H9 (cell line): ENCODE data around the gene RHOJ. TPM values are rescaled to one million over a fixed set of nuclear protein-coding genes. Genes with fewer than 3 reads are reported as not detected.
A peak's percentile ranks its signal among the peaks of the same experiment; 100 is the strongest.

ENCODE experiments used
- DNase-seq: peaks from one replicate; pipeline ENCODE4 v3.0.0-alpha.2; 2017
- H2AFZ ChIP-seq: one replicate; pipeline ENCODE4 v1.6.1; 2013; ENCODE audit warnings: mild to moderate bottlenecking, low read length, control low read depth, moderate library complexity
- H2AK5ac ChIP-seq: 2 replicates; pipeline ENCODE4 v1.6.1; 2013; ENCODE audit warnings: low read length, control low read depth, mixed read lengths; ENCODE audit not compliant: insufficient read length
- H2BK120ac ChIP-seq: one replicate; pipeline ENCODE4 v1.6.1; 2013; ENCODE audit warnings: low read depth, mild to moderate bottlenecking, low read length, control low read depth, inconsistent platforms; ENCODE audit not compliant: poor library complexity, severe bottlenecking
- H2BK12ac ChIP-seq: 2 replicates; pipeline ENCODE4 v1.6.1; 2013; ENCODE audit warnings: low read length, control low read depth, mixed read lengths, low read depth; ENCODE audit not compliant: insufficient read length
- H2BK15ac ChIP-seq: 2 replicates; pipeline ENCODE4 v1.6.1; 2013; ENCODE audit warnings: low read depth, low read length, control low read depth
- H2BK20ac ChIP-seq: one replicate; pipeline ENCODE4 v1.6.1; 2013; ENCODE audit warnings: low read depth, mild to moderate bottlenecking, low read length, control low read depth, inconsistent platforms; ENCODE audit not compliant: poor library complexity, severe bottlenecking
- H2BK5ac ChIP-seq: 2 replicates; pipeline ENCODE4 v1.6.1; 2013; ENCODE audit warnings: low read length, control low read depth, mixed read lengths; ENCODE audit not compliant: insufficient read length
- H3K14ac ChIP-seq: 2 replicates; pipeline ENCODE4 v1.6.1; 2013; ENCODE audit warnings: low read length, control low read depth; ENCODE audit not compliant: insufficient read depth
- H3K18ac ChIP-seq: 2 replicates; pipeline ENCODE4 v1.6.1; 2013; ENCODE audit warnings: low read depth, mild to moderate bottlenecking, mixed read lengths, low read length, control low read depth; ENCODE audit not compliant: insufficient read length
- H3K23ac ChIP-seq: 2 replicates; pipeline ENCODE4 v1.6.1; 2013; ENCODE audit warnings: low read length, control low read depth, mixed read lengths, low read depth; ENCODE audit not compliant: insufficient read length
- H3K23me2 ChIP-seq: 2 replicates; pipeline ENCODE4 v1.6.1; 2013; ENCODE audit warnings: low read depth, mild to moderate bottlenecking, mixed read lengths, low read length, control low read depth; ENCODE audit not compliant: insufficient read length, poor library complexity, severe bottlenecking
- H3K27ac ChIP-seq: 2 replicates; pipeline ENCODE4 v1.5.1; 2013; ENCODE audit warnings: low read length, control low read depth, mixed read lengths, low read depth; ENCODE audit not compliant: insufficient read length
- H3K27me3 ChIP-seq: 2 replicates; pipeline ENCODE4 v1.6.1; 2013; ENCODE audit warnings: low read length, control low read depth, inconsistent platforms; ENCODE audit not compliant: insufficient read depth
- H3K4ac ChIP-seq: 2 replicates; pipeline ENCODE4 v1.6.1; 2013; ENCODE audit warnings: low read depth, mild to moderate bottlenecking, control low read depth, inconsistent platforms, low read length, moderate library complexity
- H3K4me1 ChIP-seq: 2 replicates; pipeline ENCODE4 v1.6.1; 2013; ENCODE audit warnings: low read length, control low read depth, inconsistent platforms; ENCODE audit not compliant: insufficient read depth
- H3K4me2 ChIP-seq: 2 replicates; pipeline ENCODE4 v1.6.1; 2013; ENCODE audit warnings: low read length, control low read depth, mixed read lengths; ENCODE audit not compliant: insufficient read length, insufficient read depth
- H3K56ac ChIP-seq: 2 replicates; pipeline ENCODE4 v1.6.1; 2013; ENCODE audit warnings: low read depth, mild to moderate bottlenecking, mixed read lengths, low read length, control low read depth; ENCODE audit not compliant: insufficient read length
- H3K79me1 ChIP-seq: 2 replicates; pipeline ENCODE4 v1.6.1; 2013; ENCODE audit warnings: low read depth, mild to moderate bottlenecking, moderate library complexity, low read length, control low read depth, inconsistent platforms; ENCODE audit not compliant: insufficient read depth, poor library complexity, severe bottlenecking
- H3K79me2 ChIP-seq: 2 replicates; pipeline ENCODE4 v1.6.1; 2013; ENCODE audit warnings: low read length, control low read depth, inconsistent platforms; ENCODE audit not compliant: insufficient read depth
- H3K9ac ChIP-seq: 2 replicates; pipeline ENCODE4 v1.6.1; 2013; ENCODE audit warnings: low read length, control low read depth, mixed read lengths; ENCODE audit not compliant: insufficient read length; ENCODE audit errors: extremely low read depth
- H3K9me3 ChIP-seq: one replicate; pipeline ENCODE4 v1.6.1; 2013; ENCODE audit warnings: low read depth, low read length, inconsistent platforms; ENCODE audit not compliant: control insufficient read depth
- H3T11ph ChIP-seq: one replicate; pipeline ENCODE4 v1.6.1; 2013; ENCODE audit warnings: mild to moderate bottlenecking, low read length, control low read depth, inconsistent platforms
- H4K20me1 ChIP-seq: one replicate; pipeline ENCODE4 v1.6.1; 2013; ENCODE audit not compliant: control insufficient read depth, insufficient read length, insufficient read depth
- H4K5ac ChIP-seq: 2 replicates; pipeline ENCODE4 v1.6.1; 2013; ENCODE audit warnings: low read depth, mild to moderate bottlenecking, mixed read lengths, low read length, control low read depth; ENCODE audit not compliant: insufficient read length
- H4K8ac ChIP-seq: replicated peaks from 2 replicates; pipeline ENCODE4 v1.6.1; 2013; ENCODE audit warnings: low read length, control low read depth, mixed read lengths, low read depth; ENCODE audit not compliant: insufficient read length
- H4K91ac ChIP-seq: 2 replicates; pipeline ENCODE4 v1.6.1; 2013; ENCODE audit warnings: low read depth, mild to moderate bottlenecking, moderate library complexity, mixed read lengths, low read length, control low read depth; ENCODE audit not compliant: insufficient read length
- H3K27ac Mint-ChIP-seq, 3 experiments: 2 replicates in 2 of 3; 3 replicates in 1 of 3; pipeline ENCODE4 v1.8.0; 2020 to 2021; ENCODE audit warnings: mixed read lengths in 3 of 3, mild to moderate bottlenecking in 1 of 3, moderate library complexity in 1 of 3
- H3K27me3 Mint-ChIP-seq: 2 replicates; pipeline ENCODE4 v1.8.0; 2021; ENCODE audit warnings: low read depth, mild to moderate bottlenecking, moderate library complexity, mixed read lengths
- H3K36me3 Mint-ChIP-seq, 3 experiments: 2 replicates in 2 of 3; 3 replicates in 1 of 3; pipeline ENCODE4 v1.8.0; 2020 to 2021; ENCODE audit warnings: low read depth in 3 of 3, mixed read lengths in 3 of 3; ENCODE audit not compliant: insufficient read depth in 1 of 3
- H3K4me1 Mint-ChIP-seq, 2 experiments: 2 replicates each; pipeline ENCODE4 v1.8.0; 2020; ENCODE audit warnings: mixed read lengths in 2 of 2
- H3K4me3 Mint-ChIP-seq, 2 experiments: 2 replicates in 1 of 2; 3 replicates in 1 of 2; pipeline ENCODE4 v1.8.0; 2020 to 2021; ENCODE audit warnings: mild to moderate bottlenecking in 2 of 2, mixed read lengths in 2 of 2, moderate library complexity in 1 of 2
- H3K9me3 Mint-ChIP-seq, 2 experiments: 2 replicates in 1 of 2; 3 replicates in 1 of 2; pipeline ENCODE4 v1.8.0; 2020; ENCODE audit warnings: mild to moderate bottlenecking in 2 of 2, mixed read lengths in 2 of 2, moderate library complexity in 1 of 2
- CTCF ChIP-seq: fragments of 200-600 bp; sonication (generic); conservative IDR thresholded peaks from 3 replicates; pipeline ENCODE4 v1.8.0; 2021; ENCODE audit warnings: antibody characterized with exemption, mild to moderate bottlenecking
- WGBS: extraction: QIAGEN DNeasy Blood & Tissue Kit; methylation state at CpG from one replicate; pipeline ENCODE4 v1.1.7; 2013; ENCODE audit warnings: missing lambda C conversion rate, low lambda C conversion rate, mixed read lengths; ENCODE audit not compliant: insufficient read length; ENCODE audit errors: extremely low coverage; 5-methylcytosine and 5-hydroxymethylcytosine counted together
- total RNA-seq: library from RNA; stranded (reverse); gene quantifications from 2 replicates; pipeline ENCODE4 v1.2.1, GENCODE V29; 2021

The RHOJ gene
- total RNA-seq, 1 experiment from 2014 or later = not detected

DNA sequence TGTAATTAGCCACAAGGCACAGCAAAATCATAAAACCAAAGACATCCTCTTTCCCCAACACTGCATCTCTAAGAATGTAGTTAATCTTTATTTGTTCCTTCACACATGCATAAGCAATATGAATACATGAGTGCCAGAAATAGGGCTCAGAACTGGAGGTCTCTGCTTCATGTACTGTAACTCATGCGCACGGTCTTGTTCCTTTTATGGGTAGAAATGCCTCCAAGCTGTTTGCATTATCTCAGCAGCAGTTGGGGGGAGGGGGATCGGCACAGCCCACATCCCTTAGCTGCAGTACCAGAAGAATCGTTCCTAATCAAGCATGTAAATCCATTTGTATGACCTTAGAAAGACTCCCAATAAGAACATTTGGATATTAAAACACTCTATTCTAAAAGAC, 20.0 kb downstream of the RHOJ start:
- Histone ChIP-seq H3K56ac (no peak overlapping the region), H2BK12ac (peak overlapping the region; percentile 82), H2AFZ (no peak overlapping the region), H3K18ac (no peak overlapping the region), H3K79me1 (no peaks in the 10 kb centered on the region), H3K23ac (no peak overlapping the region), H3K27ac (no peak overlapping the region), H3K4ac (no peak overlapping the region), H3T11ph (no peak overlapping the region), H4K5ac (no peak overlapping the region), H2BK120ac (no peak overlapping the region), H4K91ac (no peak overlapping the region), H3K27me3 (no peaks in the 10 kb centered on the region), H4K20me1 (no peaks in the 10 kb centered on the region), H3K4me1 (no peaks in the 10 kb centered on the region; the same call in 1 of the 2 replicates), H2BK5ac (no peak overlapping the region), H3K79me2 (no peaks in the 10 kb centered on the region), H3K4me2 (no peak overlapping the region), H2BK15ac (no peak overlapping the region), H4K8ac (no peak overlapping the region), H3K14ac (no peak overlapping the region), H2AK5ac (no peak overlapping the region), H3K9ac (no peak overlapping the region), H3K23me2 (no peaks in the 10 kb centered on the region), H2BK20ac (no peak overlapping the region), H3K9me3 (no peaks in the 10 kb centered on the region)
- H3K36me3 Mint-ChIP-seq = no peaks in the 10 kb centered on the region
- H3K4me1 Mint-ChIP-seq = peaks cover 4 to 8% of the 10 kb centered on the region in 2 experiments
- WGBS = no CpG with 5 or more reads among the region's 4 CpGs
- no peaks in the 10 kb centered on the region for H3K9me3 Mint-ChIP-seq
- no peak for TF ChIP-seq CTCF
- no peaks in the 10 kb centered on the region for H3K27me3 Mint-ChIP-seq
- H3K27ac Mint-ChIP-seq = no peak overlapping the region
- no peak overlapping the region for H3K4me3 Mint-ChIP-seq
- no peak for DNase-seq
